ENCODE data around the gene KCND1. TPM values are rescaled to one million over a fixed set of nuclear protein-coding genes. Genes with fewer than 3 reads are reported as not detected.
A peak's percentile ranks its signal among the peaks of the same experiment; 100 is the strongest.
"Not testable (repeated sequence)": the region's sequence is repeated elsewhere in the genome, so short reads cannot be mapped to it uniquely, and the experiment has no call there.

KCND1 gene
- 2.1 TPM for total RNA-seq

GRCh38 chrX:48971249-48972219 lies at the start of gene KCND1:
KCND1 (minus strand) TSS chrX:48971844; CDS start chrX:48970271, 1,573 bp downstream.
- DNase-seq = peak; percentile 24

- no peak for DNase-seq
These were observed 48.1 kb upstream of the KCND1 start for GRCh38 chrX:49019599-49020249.

GRCh38 chrX:49019050-49019449 lies 47.4 kb upstream of the KCND1 start:
- DNase-seq = no peak

- no peak for DNase-seq
These were observed 32.1 kb upstream of the KCND1 start for GRCh38 chrX:49003696-49004095.

- peak; percentile 91 for DNase-seq
These were observed 30.7 kb upstream of the KCND1 start, which contains the start of gene GRIPAP1 for GRCh38 chrX:49002091-49002935. GRIPAP1 (minus strand) TSS chrX:49002264; CDS start chrX:49002229, 35 bp downstream.

- peak; percentile 17 for DNase-seq
These were observed 30.0 kb upstream of the KCND1 start for GRCh38 chrX:49001521-49002090.

- DNase-seq = no peak
These were observed 29.0 kb upstream of the KCND1 start for GRCh38 chrX:49000636-49001035.

- no peak for DNase-seq
These were observed 27.4 kb upstream of the KCND1 start for GRCh38 chrX:48999030-48999429.

- no peak for DNase-seq
These were observed 26.7 kb upstream of the KCND1 start for GRCh38 chrX:48998391-48998790.

- no peak for DNase-seq
These were observed 26.2 kb upstream of the KCND1 start for GRCh38 chrX:48997865-48998264.

- DNase-seq = no peak
These were observed 25.8 kb upstream of the KCND1 start for GRCh38 chrX:48997455-48997854.

- no peak for DNase-seq
These were observed 25.3 kb upstream of the KCND1 start for GRCh38 chrX:48996969-48997368.

GRCh38 chrX:48992341-48992740 lies 20.7 kb upstream of the KCND1 start:
- DNase-seq = no peak

GRCh38 chrX:48989483-48989882 lies 17.8 kb upstream of the KCND1 start:
- no peak for DNase-seq

- no peak for DNase-seq
These were observed 12.3 kb upstream of the KCND1 start for GRCh38 chrX:48983896-48984295.

GRCh38 chrX:48983081-48983480 lies 11.4 kb upstream of the KCND1 start:
- no peak for DNase-seq

GRCh38 chrX:48981178-48981577 lies 9.5 kb upstream of the KCND1 start:
- no peak for DNase-seq

GRCh38 chrX:48980341-48980740 lies 8.7 kb upstream of the KCND1 start:
- not testable (repeated sequence) for DNase-seq

GRCh38 chrX:48978226-48978625 lies 6.6 kb upstream of the KCND1 start:
- no peak for DNase-seq

GRCh38 chrX:48976086-48976485 lies 4.4 kb upstream of the KCND1 start:
- no peak for DNase-seq

- no peak for DNase-seq
These were observed 3.9 kb upstream of the KCND1 start for GRCh38 chrX:48975541-48975940.

- no peak for DNase-seq
These were observed 3.4 kb upstream of the KCND1 start for GRCh38 chrX:48975041-48975440.

Data from tongue (tissue), 2 donors.